Stimulated activated memory B cell treated with anti-CD40 and anti-IgM and Interleukin-4, amounts not matched to agents 10 μg/mL and 1 μg/mL and 100 μg/mL, for 72 hours (primary cell): ENCODE measurements around the gene TMEM19.
"Not testable (repeated sequence)": the region's sequence is repeated elsewhere in the genome, so short reads cannot be mapped to it uniquely, and the experiment has no call there.

Source experiments
- ATAC-seq: fragments of 150-1000 bp; cut with Tn5 transposase; 2 replicates; pipeline ENCODE4 v1.10.0; 2021
- H3K27ac Mint-ChIP-seq: one replicate; pipeline ENCODE4 v1.8.0; 2022; ENCODE audit warnings: mild to moderate bottlenecking, mixed read lengths
- H3K27me3 Mint-ChIP-seq: one replicate; pipeline ENCODE4 v1.8.0; 2022; ENCODE audit warnings: mixed read lengths
- H3K36me3 Mint-ChIP-seq: one replicate; pipeline ENCODE4 v1.8.0; 2022; ENCODE audit warnings: mixed read lengths
- H3K4me1 Mint-ChIP-seq: one replicate; pipeline ENCODE4 v1.8.0; 2022; ENCODE audit warnings: mixed read lengths
- H3K4me3 Mint-ChIP-seq: one replicate; pipeline ENCODE4 v1.8.0; 2022; ENCODE audit warnings: mild to moderate bottlenecking, moderate library complexity, mixed read lengths
- H3K9me3 Mint-ChIP-seq: one replicate; pipeline ENCODE4 v1.8.0; 2022; ENCODE audit warnings: mixed read lengths

The TMEM19 gene

GRCh38 chr12:71656740-71657139, 29.1 kb upstream of the TMEM19 start:
- Mint-ChIP-seq H3K27ac (no peak overlapping the region), H3K4me3 (no peak overlapping the region), H3K9me3 (no peaks in the 10 kb centered on the region), H3K4me1 (peaks cover 35% of the 10 kb centered on the region), H3K36me3 (peaks cover 25% of the 10 kb centered on the region), H3K27me3 (no peaks in the 10 kb centered on the region)
- no peak for ATAC-seq

GRCh38 chr12:71661977-71662530, 23.8 kb upstream of the TMEM19 start:
- Mint-ChIP-seq H3K36me3 (peaks cover 36% of the 10 kb centered on the region), H3K4me3 (peak overlapping the region; percentile 98), H3K9me3 (no peaks in the 10 kb centered on the region), H3K27me3 (no peaks in the 10 kb centered on the region), H3K27ac (peak overlapping the region; percentile 99), H3K4me1 (peaks cover 35% of the 10 kb centered on the region)
- ATAC-seq, result no peak

- ATAC-seq, result peak; percentile 53
- Mint-ChIP-seq H3K27ac (peak overlapping the region; percentile 99), H3K9me3 (no peaks in the 10 kb centered on the region), H3K4me1 (peaks cover 42% of the 10 kb centered on the region), H3K4me3 (peak overlapping the region; percentile 98), H3K36me3 (peaks cover 32% of the 10 kb centered on the region), H3K27me3 (no peaks in the 10 kb centered on the region)
Observed at GRCh38 chr12:71662849-71663560, 22.9 kb upstream of the TMEM19 start.

- Mint-ChIP-seq H3K9me3 (no peaks in the 10 kb centered on the region), H3K4me3 (peak within 1 kb of the TSS; percentile 98), H3K4me1 (peaks cover 40% of the 10 kb centered on the region), H3K27me3 (no peaks in the 10 kb centered on the region), H3K27ac (peak within 1 kb of the TSS; percentile 99), H3K36me3 (peaks cover 27% of the 10 kb centered on the region)
- ATAC-seq, result peak; percentile 94
Observed at GRCh38 chr12:71663561-71664410, 22.1 kb upstream of the TMEM19 start, which contains the start of the genes THAP2 and ZFC3H1. Gene THAP2, plus strand, starts transcription at chr12:71664301. Its CDS starts 209 bp downstream, at chr12:71664510. Gene ZFC3H1, minus strand, starts transcription at chr12:71663848. Its CDS starts 238 bp downstream, at chr12:71663610.

GRCh38 chr12:71664411-71665089, 21.3 kb upstream of the TMEM19 start:
- Mint-ChIP-seq H3K36me3 (peaks cover 19% of the 10 kb centered on the region), H3K27ac (peak overlapping the region; percentile 99), H3K27me3 (no peaks in the 10 kb centered on the region), H3K4me1 (peaks cover 32% of the 10 kb centered on the region), H3K9me3 (no peaks in the 10 kb centered on the region), H3K4me3 (peak overlapping the region; percentile 98)
- ATAC-seq, result peak; percentile 24

- Mint-ChIP-seq H3K4me1 (peaks cover 31% of the 10 kb centered on the region), H3K4me3 (peak overlapping the region; percentile 98), H3K27ac (peak overlapping the region; percentile 99), H3K36me3 (peaks cover 19% of the 10 kb centered on the region), H3K9me3 (no peaks in the 10 kb centered on the region), H3K27me3 (no peaks in the 10 kb centered on the region)
- ATAC-seq, result no peak
Observed at GRCh38 chr12:71665090-71665463, 20.8 kb upstream of the TMEM19 start.

- Mint-ChIP-seq H3K9me3 (no peaks in the 10 kb centered on the region), H3K27me3 (no peaks in the 10 kb centered on the region), H3K4me1 (peaks cover 31% of the 10 kb centered on the region), H3K4me3 (no peak overlapping the region), H3K36me3 (peaks cover 19% of the 10 kb centered on the region), H3K27ac (peak overlapping the region; percentile 99)
- ATAC-seq, result no peak
Observed at GRCh38 chr12:71666259-71666658, 19.6 kb upstream of the TMEM19 start.

GRCh38 chr12:71671311-71671710, 14.6 kb upstream of the TMEM19 start:
- no peak overlapping the region for H3K27ac Mint-ChIP-seq
- H3K4me3 Mint-ChIP-seq, result no peak overlapping the region
- peaks cover 11% of the 10 kb centered on the region for H3K4me1 Mint-ChIP-seq
- no peak for ATAC-seq
- no peaks in the 10 kb centered on the region for H3K27me3 Mint-ChIP-seq
- peaks cover 14% of the 10 kb centered on the region for H3K36me3 Mint-ChIP-seq
- no peaks in the 10 kb centered on the region for H3K9me3 Mint-ChIP-seq

GRCh38 chr12:71671816-71672215, 14.1 kb upstream of the TMEM19 start:
- no peaks in the 10 kb centered on the region for H3K27me3 Mint-ChIP-seq
- peaks cover 10% of the 10 kb centered on the region for H3K4me1 Mint-ChIP-seq
- no peak for ATAC-seq
- peaks cover 14% of the 10 kb centered on the region for H3K36me3 Mint-ChIP-seq
- H3K9me3 Mint-ChIP-seq, result no peaks in the 10 kb centered on the region
- no peak overlapping the region for H3K4me3 Mint-ChIP-seq
- H3K27ac Mint-ChIP-seq, result no peak overlapping the region

- Mint-ChIP-seq H3K4me3 (no peak overlapping the region), H3K27me3 (no peaks in the 10 kb centered on the region), H3K27ac (no peak overlapping the region), H3K36me3 (no peaks in the 10 kb centered on the region), H3K4me1 (peaks cover 1% of the 10 kb centered on the region), H3K9me3 (no peaks in the 10 kb centered on the region)
- no peak for ATAC-seq
Observed at GRCh38 chr12:71682466-71682865, 3.4 kb upstream of the TMEM19 start.

GRCh38 chr12:71683633-71684032, 2.2 kb upstream of the TMEM19 start:
- no peak for ATAC-seq
- Mint-ChIP-seq H3K27me3 (no peaks in the 10 kb centered on the region), H3K4me3 (no peak overlapping the region), H3K4me1 (peaks cover 11% of the 10 kb centered on the region), H3K9me3 (no peaks in the 10 kb centered on the region), H3K27ac (no peak overlapping the region), H3K36me3 (no peaks in the 10 kb centered on the region)

- Mint-ChIP-seq H3K27me3 (no peaks in the 10 kb centered on the region), H3K9me3 (no peaks in the 10 kb centered on the region), H3K27ac (no peak overlapping the region), H3K4me3 (no peak overlapping the region), H3K4me1 (peaks cover 11% of the 10 kb centered on the region), H3K36me3 (no peaks in the 10 kb centered on the region)
- no peak for ATAC-seq
Observed at GRCh38 chr12:71684081-71684480, 1.8 kb upstream of the TMEM19 start.

GRCh38 chr12:71685312-71685906, 473 bp upstream of the TMEM19 start:
- Mint-ChIP-seq H3K27me3 (no peaks in the 10 kb centered on the region), H3K36me3 (no peaks in the 10 kb centered on the region), H3K27ac (peak overlapping the region; percentile 88), H3K9me3 (no peaks in the 10 kb centered on the region), H3K4me1 (peaks cover 20% of the 10 kb centered on the region), H3K4me3 (peak overlapping the region; percentile 96)
- ATAC-seq, result no peak

- H3K4me1 Mint-ChIP-seq, result peaks cover 26% of the 10 kb centered on the region
- H3K36me3 Mint-ChIP-seq, result peaks cover 2% of the 10 kb centered on the region
- H3K9me3 Mint-ChIP-seq, result no peaks in the 10 kb centered on the region
Observed at GRCh38 chr12:71686658-71687025, 760 bp downstream of the TMEM19 start.

GRCh38 chr12:71687172-71687571, 1.3 kb downstream of the TMEM19 start:
- not testable (repeated sequence) for H3K27me3 Mint-ChIP-seq, H3K9me3 Mint-ChIP-seq, ATAC-seq, H3K36me3 Mint-ChIP-seq
- Mint-ChIP-seq H3K4me1 (peaks cover 32% of the 10 kb centered on the region), H3K27ac (peak overlapping the region; percentile 88), H3K4me3 (peak overlapping the region; percentile 96)

More at GRCh38 chr12:71686658-71687025, 760 bp downstream of the TMEM19 start:
- H3K27me3 Mint-ChIP-seq, result no peaks in the 10 kb centered on the region
- H3K4me3 Mint-ChIP-seq, result peak overlapping the region; percentile 96
- ATAC-seq, result no peak
- peak overlapping the region; percentile 88 for H3K27ac Mint-ChIP-seq
